Measurements from ENCODE around the gene MOB2. TPM values are rescaled to one million over a fixed set of nuclear protein-coding genes. Genes with fewer than 3 reads are reported as not detected.
A peak's percentile ranks its signal among the peaks of the same experiment; 100 is the strongest.

MOB2 gene
- total and polyA plus RNA-seq, 2 of the 13 experiments (the other 11 are each of a cell fraction or from before 2014, with no cell fraction given): 21.8 to 27.7 TPM

- CTCF ChIA-PET (ENCODE audit: low intra/inter-chr PET ratio, low total read pairs): no interaction called here
- 44% methylated on average over 3 of the region's 4 CpGs for WGBS (ENCODE audit: low lambda C conversion rate)
- in situ Hi-C loops (cut with HindIII; ENCODE audit: extremely low pct_ligation_motif_present, low pct_unique_long_range_greater_than_20kb): no loop called here
Measured at GRCh38 chr11:1523779-1524178, 37.2 kb upstream of the MOB2 start.

More at GRCh38 chr11:1523779-1524178, 37.2 kb upstream of the MOB2 start:
- H3K4me1 ChIP-seq (ENCODE audit: insufficient read depth, low read length): peaks cover 15% of the 10 kb centered on the region
- POLR2A ChIA-PET: no interaction called here
- ATAC-seq (peak; percentile 32; the same call in 2 of the 3 replicates), FAIRE-seq (no peak), DNase-seq (ENCODE audit: low spot score) (no peak)
- no peaks in the 10 kb centered on the region for H3K36me3 ChIP-seq (replicated peaks in 1 of 2; ENCODE audit: control insufficient read depth in 1 of 2, insufficient read depth in 2 of 2, low read length in 2 of 2)
- BruUV-seq (replicated peaks): no TSS peak
- H4K20me1 ChIP-seq (ENCODE audit: insufficient read depth, low read length): peaks cover 38% of the 10 kb centered on the region
- H3K4me2 ChIP-seq (ENCODE audit: low read depth, low read length): no peak overlapping the region
- peaks cover 7% of the 10 kb centered on the region for H3K79me2 ChIP-seq (ENCODE audit: insufficient read depth, low read length)
- H3K27ac ChIP-seq (ENCODE audit: extremely low read length, insufficient read depth, low read length): no peak overlapping the region
- H2AFZ ChIP-seq (ENCODE audit: low read length): no peak overlapping the region
- H3K27me3 ChIP-seq (ENCODE audit: control insufficient read depth in 1 of 2, insufficient read depth in 2 of 2, low read length in 2 of 2): no peaks in the 10 kb centered on the region
- intact Hi-C loops (cut with micrococcal nuclease; ENCODE audit: unreplicated experiment): no loop called here
- TF ChIP-seq ZNF687 (CRISPR knock-in tag; IDR thresholded peaks at IDR 0.05): peak; percentile 18; the same call in 1 of the 2 replicates
- TF ChIP-seq ZBTB7A (CRISPR knock-in tag; IDR thresholded peaks at IDR 0.05): 0 out of 2 replicates have a peak, but pooled peaks have one; percentile 2
- TF ChIP-seq ZNF616 (CRISPR knock-in tag; IDR thresholded peaks at IDR 0.05; ENCODE audit: low read depth): no peak
- no peak overlapping the region for H3K4me3 ChIP-seq (replicated peaks in 1 of 3; ENCODE audit: insufficient read depth in 1 of 3, low read depth in 2 of 3, low read length in 3 of 3)
- H3K9me3 ChIP-seq (ENCODE audit: low read length): no peaks in the 10 kb centered on the region
- H3K9ac ChIP-seq (ENCODE audit: insufficient read depth, low read depth, low read length): no peak overlapping the region
